HG03196 (cell line): ENCODE results near the gene ANKRD61.
"Not testable (repeated sequence)": the region's sequence is repeated elsewhere in the genome, so short reads cannot be mapped to it uniquely, and the experiment has no call there.

Experiments
- ATAC-seq: cut with Tn5 transposase; IDR thresholded peaks from one replicate; pipeline ENCODE4 v1.9.1; 2021; ENCODE audit not compliant: unreplicated experiment

Gene ANKRD61

GRCh38 chr7:6031567-6031966 lies 391 bp downstream of the ANKRD61 start:
- no peak for ATAC-seq

- ATAC-seq, result no peak
These were observed 991 bp downstream of the ANKRD61 start for GRCh38 chr7:6032167-6032566.

GRCh38 chr7:6032641-6033040 lies 1.5 kb downstream of the ANKRD61 start:
- no peak for ATAC-seq

GRCh38 chr7:6035165-6035564 lies 4.0 kb downstream of the ANKRD61 start:
- ATAC-seq, result no peak

- ATAC-seq, result no peak
These were observed 4.5 kb downstream of the ANKRD61 start for GRCh38 chr7:6035686-6036085.

GRCh38 chr7:6049780-6050179 lies 18.6 kb downstream of the ANKRD61 start:
- ATAC-seq, result no peak

GRCh38 chr7:6051185-6051584 lies 20.0 kb downstream of the ANKRD61 start:
- ATAC-seq, result not testable (repeated sequence)

GRCh38 chr7:6056616-6057015 lies 25.4 kb downstream of the ANKRD61 start:
- ATAC-seq, result no peak

- ATAC-seq, result no peak
These were observed 26.3 kb downstream of the ANKRD61 start for GRCh38 chr7:6057316-6058129.

- ATAC-seq, result not testable (repeated sequence)
These were observed 28.8 kb downstream of the ANKRD61 start for GRCh38 chr7:6059941-6060340.

GRCh38 chr7:6071406-6071805 lies 40.2 kb downstream of the ANKRD61 start:
- ATAC-seq, result peak; percentile 80

- ATAC-seq, result no peak
These were observed 43.6 kb downstream of the ANKRD61 start for GRCh38 chr7:6074612-6075380.

- ATAC-seq, result no peak
These were observed 47.4 kb downstream of the ANKRD61 start for GRCh38 chr7:6078548-6078947.

- not testable (repeated sequence) for ATAC-seq
These were observed 51.9 kb downstream of the ANKRD61 start for GRCh38 chr7:6083047-6083446.
